HG03095 (cell line): ENCODE measurements around the gene AKT2.
"Not testable (repeated sequence)": the region's sequence is repeated elsewhere in the genome, so short reads cannot be mapped to it uniquely, and the experiment has no call there.

Experiments
- ATAC-seq: cut with Tn5 transposase; IDR thresholded peaks from one replicate; pipeline ENCODE4 v1.9.1; 2021; ENCODE audit warnings: moderate library complexity; ENCODE audit not compliant: unreplicated experiment

AKT2 gene

GRCh38 chr19:40284501-40285352 is at the start of gene AKT2:
Gene AKT2, minus strand, starts transcription at chr19:40285345. Its CDS starts 20,078 bp downstream, at chr19:40265267.
- peak; percentile 16 for ATAC-seq

- ATAC-seq: not testable (repeated sequence)
These were observed 47.9 kb upstream of the AKT2 start for GRCh38 chr19:40333083-40333482.

- no peak for ATAC-seq
These were observed 47.5 kb upstream of the AKT2 start for GRCh38 chr19:40332669-40333068.

GRCh38 chr19:40331052-40331451 is 45.9 kb upstream of the AKT2 start:
- no peak for ATAC-seq

- no peak for ATAC-seq
These were observed 41.1 kb upstream of the AKT2 start for GRCh38 chr19:40326201-40326600.

- ATAC-seq: no peak
These were observed 38.6 kb upstream of the AKT2 start for GRCh38 chr19:40323705-40324104.

- ATAC-seq: no peak
These were observed 37.9 kb upstream of the AKT2 start for GRCh38 chr19:40322951-40323615.

GRCh38 chr19:40322271-40322610 is 37.1 kb upstream of the AKT2 start:
- ATAC-seq: no peak

GRCh38 chr19:40321566-40322270 is 36.6 kb upstream of the AKT2 start:
- no peak for ATAC-seq

GRCh38 chr19:40321076-40321475 is 35.9 kb upstream of the AKT2 start:
- ATAC-seq: no peak

GRCh38 chr19:40320558-40320935 is 35.4 kb upstream of the AKT2 start:
- ATAC-seq: no peak

GRCh38 chr19:40317338-40317737 is 32.2 kb upstream of the AKT2 start:
- no peak for ATAC-seq

GRCh38 chr19:40315812-40316470 is 30.8 kb upstream of the AKT2 start:
- ATAC-seq: no peak

GRCh38 chr19:40314656-40315055 is 29.5 kb upstream of the AKT2 start:
- no peak for ATAC-seq

- ATAC-seq: no peak
These were observed 28.3 kb upstream of the AKT2 start for GRCh38 chr19:40313229-40313983.

- ATAC-seq: no peak
These were observed 27.4 kb upstream of the AKT2 start for GRCh38 chr19:40312533-40312932.

GRCh38 chr19:40309666-40310065 is 24.5 kb upstream of the AKT2 start:
- ATAC-seq: no peak

- ATAC-seq: no peak
These were observed 20.3 kb upstream of the AKT2 start for GRCh38 chr19:40305403-40305802.

GRCh38 chr19:40304306-40304705 is 19.2 kb upstream of the AKT2 start:
- no peak for ATAC-seq

- ATAC-seq: no peak
These were observed 18.6 kb upstream of the AKT2 start for GRCh38 chr19:40303765-40304164.
